Left renal cortex interstitium (tissue), 4 donors: Measurements from ENCODE around the gene RFWD3. TPM values are rescaled to one million over a fixed set of nuclear protein-coding genes. Genes with fewer than 3 reads are reported as not detected.
"Not testable (repeated sequence)": the region's sequence is repeated elsewhere in the genome, so short reads cannot be mapped to it uniquely, and the experiment has no call there.

Experiments
- DNase-seq, 4 donors: peaks; one replicate each; pipeline ENCODE4 v3.0.0-alpha.2; 2013; ENCODE audit warnings: low read depth in 4 of 4, low spot score in 2 of 4, missing footprints in 1 of 4
- polyA plus RNA-seq, 4 donors: library from polyadenylated mRNA; unstranded; fragments of 120-200 nt; gene quantifications; one replicate each; pipeline ENCODE4 v1.2.1, GENCODE V29; 2013; ENCODE audit not compliant: insufficient read length in 4 of 4

Gene RFWD3
- polyA plus RNA-seq, 4 donors: 26.4 to 31.5 (median 28.2) TPM

- not testable (repeated sequence) for DNase-seq
Measured at GRCh38 chr16:74668877-74669276, 2.2 kb upstream of the RFWD3 start.

- peak; percentile 9 to 45 (median 17) for DNase-seq
Measured at GRCh38 chr16:74667255-74667700, 601 bp upstream of the RFWD3 start.

- no peak for DNase-seq
Measured at GRCh38 chr16:74666010-74666421, 661 bp downstream of the RFWD3 start.

GRCh38 chr16:74661064-74661463 lies 5.6 kb downstream of the RFWD3 start:
- DNase-seq: no peak

GRCh38 chr16:74660383-74660782 lies 6.3 kb downstream of the RFWD3 start:
- no peak for DNase-seq

GRCh38 chr16:74659041-74659440 lies 7.6 kb downstream of the RFWD3 start:
- DNase-seq: no peak

- DNase-seq: no peak
Measured at GRCh38 chr16:74657870-74658642, 8.6 kb downstream of the RFWD3 start.

- DNase-seq: no peak
Measured at GRCh38 chr16:74654536-74655050, 12.1 kb downstream of the RFWD3 start.

- not testable (repeated sequence) for DNase-seq
Measured at GRCh38 chr16:74652883-74653282, 13.8 kb downstream of the RFWD3 start.

- no peak for DNase-seq
Measured at GRCh38 chr16:74652249-74652648, 14.4 kb downstream of the RFWD3 start.

- no peak for DNase-seq
Measured at GRCh38 chr16:74651841-74652240, 14.8 kb downstream of the RFWD3 start.

- no peak for DNase-seq
Measured at GRCh38 chr16:74650966-74651567, 15.6 kb downstream of the RFWD3 start.

- no peak for DNase-seq
Measured at GRCh38 chr16:74649839-74650504, 16.7 kb downstream of the RFWD3 start.

GRCh38 chr16:74641969-74642368 lies 24.7 kb downstream of the RFWD3 start:
- DNase-seq: no peak

GRCh38 chr16:74637742-74638453 lies 28.8 kb downstream of the RFWD3 start:
- no peak for DNase-seq

- DNase-seq: no peak
Measured at GRCh38 chr16:74635303-74635702, 31.4 kb downstream of the RFWD3 start.

GRCh38 chr16:74633686-74634085 lies 33.0 kb downstream of the RFWD3 start:
- no peak for DNase-seq

GRCh38 chr16:74627506-74628220 lies 39.0 kb downstream of the RFWD3 start:
- no peak for DNase-seq

- DNase-seq: no peak
Measured at GRCh38 chr16:74626741-74627416, 39.8 kb downstream of the RFWD3 start.
